HG03097 (cell line): Measurements from ENCODE around the gene FGGY.
"Not testable (repeated sequence)": the region's sequence is repeated elsewhere in the genome, so short reads cannot be mapped to it uniquely, and the experiment has no call there.

ENCODE experiments used
- ATAC-seq: cut with Tn5 transposase; IDR thresholded peaks from one replicate; pipeline ENCODE4 v1.9.1; 2021; ENCODE audit not compliant: unreplicated experiment, low FRiP score

The FGGY gene

GRCh38 chr1:59345221-59345620 is 48.3 kb downstream of the FGGY start:
- ATAC-seq: no peak

GRCh38 chr1:59346429-59346828 is 49.5 kb downstream of the FGGY start:
- no peak for ATAC-seq

DNA sequence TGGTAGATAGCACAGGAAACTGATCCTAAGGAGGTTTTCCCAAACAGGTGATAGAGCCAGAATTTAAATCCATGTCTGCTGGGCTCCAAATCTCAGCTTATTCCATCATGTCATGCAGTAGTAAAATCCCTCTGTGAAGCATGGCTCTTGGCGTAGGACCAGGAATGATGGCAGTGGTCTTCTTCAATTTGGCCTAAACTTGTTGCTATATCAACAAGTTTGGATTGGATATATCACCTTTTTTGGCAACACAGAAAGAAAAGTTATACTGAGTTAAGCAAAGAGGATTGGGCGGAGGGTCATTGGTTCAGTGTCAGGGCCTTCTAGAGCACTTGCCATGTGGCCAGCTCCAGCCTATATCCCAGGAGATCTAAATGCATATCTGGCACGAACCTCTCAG is 52.2 kb downstream of the FGGY start:
- no peak for ATAC-seq

DNA sequence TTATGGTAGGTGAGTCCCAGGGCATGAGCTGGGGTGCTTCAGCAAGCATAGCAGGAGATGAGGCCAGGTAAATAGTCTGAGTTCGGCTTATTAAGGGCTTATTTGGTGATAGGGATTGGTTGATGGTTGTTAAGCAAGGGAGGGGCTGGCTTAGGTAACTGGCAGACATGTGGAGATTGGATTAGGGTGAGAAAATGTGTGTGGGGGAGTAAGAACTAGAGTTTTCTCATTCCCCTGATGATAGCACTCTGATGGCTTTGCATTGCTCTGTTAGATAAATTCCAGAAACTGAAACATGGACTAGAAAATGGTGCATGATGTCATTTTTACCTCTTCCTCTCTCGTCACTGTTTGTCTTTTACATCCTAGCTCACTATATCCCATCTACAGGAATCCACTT is 53.6 kb downstream of the FGGY start:
- ATAC-seq: no peak

- no peak for ATAC-seq
Measured at GRCh38 chr1:59352065-59352464, 55.2 kb downstream of the FGGY start.

DNA sequence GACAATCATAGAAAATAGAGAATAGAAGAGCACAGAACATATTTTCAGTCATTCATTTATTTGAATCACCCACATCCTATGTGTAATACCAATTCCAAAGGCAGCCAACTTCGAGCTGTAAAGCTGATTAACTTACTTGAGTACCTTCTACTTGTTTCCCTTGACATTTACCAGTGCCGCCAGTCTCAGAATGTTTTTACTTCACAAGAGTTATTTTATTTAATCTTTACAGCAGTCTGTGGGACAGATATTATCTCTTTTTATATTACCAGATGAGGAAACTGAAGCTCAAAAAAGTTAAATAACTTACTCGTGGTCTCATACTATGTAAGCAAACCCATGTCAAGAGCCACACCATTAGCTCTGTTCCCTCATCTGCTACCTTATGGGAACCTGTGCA is 56.6 kb downstream of the FGGY start:
- ATAC-seq: no peak

- ATAC-seq: not testable (repeated sequence)
Measured at GRCh38 chr1:59354239-59354638, 57.3 kb downstream of the FGGY start.

- no peak for ATAC-seq
Measured at GRCh38 chr1:59354709-59355337, 57.9 kb downstream of the FGGY start.

- ATAC-seq: no peak
Measured at GRCh38 chr1:59355361-59355760, 58.5 kb downstream of the FGGY start.

DNA sequence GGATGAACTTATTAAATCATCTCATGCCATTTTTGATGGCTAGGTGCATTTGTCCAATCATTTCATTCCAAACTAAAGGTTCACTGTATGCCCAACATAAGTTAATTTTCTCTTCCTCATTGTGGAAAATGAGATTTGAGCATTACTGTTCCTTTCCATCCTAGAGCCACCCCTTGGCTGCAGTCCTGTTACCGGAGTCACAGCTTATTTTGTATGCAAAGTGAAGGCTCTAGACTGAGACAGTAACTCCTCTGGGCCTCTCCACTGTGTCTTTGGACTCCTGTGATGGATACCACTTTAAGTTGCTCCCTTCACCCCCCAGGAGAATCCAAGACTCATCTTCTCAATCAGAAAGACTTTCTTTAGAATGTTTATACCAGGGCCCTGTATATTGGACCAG is 59.7 kb downstream of the FGGY start:
- ATAC-seq: no peak

- no peak for ATAC-seq
Measured at GRCh38 chr1:59357645-59358320, 60.9 kb downstream of the FGGY start.

- ATAC-seq: no peak
Measured at GRCh38 chr1:59359325-59359724, 62.4 kb downstream of the FGGY start.

DNA sequence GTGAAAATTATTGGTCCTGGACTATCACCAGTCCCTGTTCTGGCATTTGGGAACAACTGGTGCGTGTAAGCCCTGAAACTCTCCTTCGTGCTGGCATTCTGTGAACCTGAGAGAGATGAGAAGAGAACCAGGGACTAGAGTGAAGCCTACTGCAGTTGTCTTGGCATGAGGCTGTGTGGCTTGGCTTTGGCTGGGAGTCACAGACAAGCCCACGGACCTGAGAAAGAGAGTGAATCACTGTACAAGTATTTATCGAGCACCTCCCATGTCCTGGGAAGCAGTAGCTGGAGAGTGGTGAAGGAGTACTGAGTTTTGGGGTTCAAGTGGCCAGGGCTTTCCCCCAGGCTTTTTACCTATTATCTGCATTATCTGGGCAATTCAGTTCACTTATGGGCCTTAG is 63.3 kb downstream of the FGGY start:
- no peak for ATAC-seq

- no peak for ATAC-seq
Measured at GRCh38 chr1:59360729-59361128, 63.8 kb downstream of the FGGY start.

DNA sequence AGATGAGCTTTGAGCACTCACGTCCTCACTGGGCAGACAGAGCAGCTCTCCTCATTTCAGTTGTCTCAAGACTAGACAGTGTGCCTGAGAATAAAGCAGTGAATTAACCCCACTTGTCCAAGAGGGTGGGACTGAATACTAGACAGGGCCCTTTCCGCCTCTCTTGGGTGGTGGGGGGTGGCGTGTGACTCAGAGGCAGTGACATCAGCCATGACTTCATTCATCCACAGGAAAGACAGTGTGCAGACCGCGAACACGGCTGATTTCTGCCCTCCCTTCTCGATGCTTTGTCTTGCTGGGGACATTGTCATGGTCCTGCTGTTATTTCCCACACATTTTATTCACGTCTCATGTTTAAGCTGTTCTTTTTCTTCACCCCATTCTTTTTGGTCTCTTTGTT is 64.9 kb downstream of the FGGY start:
- no peak for ATAC-seq

GRCh38 chr1:59364037-59364436 is 67.1 kb downstream of the FGGY start:
- ATAC-seq: no peak

GRCh38 chr1:59366346-59366745 is 69.5 kb downstream of the FGGY start:
- ATAC-seq: no peak

DNA sequence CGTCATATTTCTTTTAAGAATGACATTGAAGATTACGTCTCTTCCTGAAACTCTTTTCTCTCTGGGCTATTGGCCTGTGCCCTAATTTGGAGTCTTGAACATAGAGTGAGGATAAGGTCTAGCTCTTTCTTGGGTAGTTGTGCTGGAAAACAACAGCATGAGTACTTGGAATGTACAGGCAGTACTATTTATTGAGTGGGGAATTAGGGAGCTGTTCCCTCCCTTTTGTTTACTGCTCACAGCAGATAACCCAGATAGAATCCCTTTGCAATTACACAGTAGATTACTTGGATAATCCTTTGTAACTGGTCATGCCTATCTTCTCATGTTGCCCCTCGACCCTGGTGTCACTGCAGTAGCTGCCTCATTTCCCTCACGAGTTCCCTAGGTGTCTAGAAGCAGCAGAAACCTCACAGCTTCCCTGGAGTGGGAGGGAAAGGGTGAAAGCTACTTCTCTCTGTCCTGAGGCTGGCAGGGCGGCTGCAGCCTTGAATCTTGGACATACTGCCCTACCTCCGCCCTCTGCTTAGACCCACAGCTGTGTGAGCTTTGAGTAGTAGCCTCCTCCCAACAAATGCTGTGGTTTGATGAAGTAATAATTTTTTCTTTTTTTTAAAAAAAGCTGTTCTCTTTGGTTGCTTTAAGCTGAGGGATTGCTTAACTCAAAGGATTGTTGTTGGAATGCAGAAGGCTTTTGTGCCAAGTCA is 70.6 kb downstream of the FGGY start:
- ATAC-seq: no peak

- no peak for ATAC-seq
Measured at GRCh38 chr1:59368008-59368670, 71.2 kb downstream of the FGGY start.

- no peak for ATAC-seq
Measured at GRCh38 chr1:59375321-59376220, 78.7 kb downstream of the FGGY start.
